ENCODE measurements around the gene CISH.

CISH gene

DNA sequence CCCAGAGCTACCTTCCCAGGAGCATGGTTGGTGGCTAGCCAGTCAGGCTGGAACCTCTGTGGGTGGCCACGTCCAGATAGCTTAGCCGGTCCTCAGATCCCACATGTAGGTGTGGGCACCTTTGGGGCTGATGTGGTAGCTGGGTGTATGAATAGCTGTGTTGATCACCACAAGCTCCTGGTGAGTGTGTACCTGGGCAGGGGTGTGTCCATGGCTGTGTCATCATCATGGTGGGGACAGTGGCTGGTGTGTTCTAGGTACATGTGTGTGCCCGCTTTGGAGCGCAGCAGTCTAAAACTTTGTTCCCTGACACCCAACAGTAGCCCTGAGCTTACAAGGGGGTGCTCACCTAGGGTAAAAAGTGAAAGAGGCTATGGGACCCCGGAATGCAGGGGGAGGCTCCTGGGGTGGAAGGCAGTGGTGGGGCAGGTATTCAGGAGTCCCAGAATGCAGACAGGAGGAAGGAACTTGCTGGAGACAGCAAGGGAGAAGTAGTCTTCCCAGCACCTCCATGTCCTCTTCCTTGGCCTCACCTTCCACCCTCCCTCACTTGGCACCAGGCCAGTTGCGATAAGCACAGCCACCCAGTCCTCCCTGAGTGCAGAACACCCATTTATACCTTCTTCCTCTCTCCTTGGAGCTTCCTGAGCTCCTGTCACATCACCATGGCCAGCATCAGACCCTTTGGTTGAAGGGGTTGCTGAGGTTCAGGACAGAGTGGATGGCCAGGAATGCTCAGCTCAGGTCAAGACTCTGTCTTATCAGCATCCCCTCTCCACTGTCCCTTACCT, 1.2 kb downstream of the CISH start:
- no peak for DNase-seq (ENCODE audit: low spot score)
- Histone ChIP-seq H3K27ac (peak overlapping the region; percentile 82 to 86), H3K4me3 (peak overlapping the region; percentile 79)
- TF ChIP-seq, protein P1, sequence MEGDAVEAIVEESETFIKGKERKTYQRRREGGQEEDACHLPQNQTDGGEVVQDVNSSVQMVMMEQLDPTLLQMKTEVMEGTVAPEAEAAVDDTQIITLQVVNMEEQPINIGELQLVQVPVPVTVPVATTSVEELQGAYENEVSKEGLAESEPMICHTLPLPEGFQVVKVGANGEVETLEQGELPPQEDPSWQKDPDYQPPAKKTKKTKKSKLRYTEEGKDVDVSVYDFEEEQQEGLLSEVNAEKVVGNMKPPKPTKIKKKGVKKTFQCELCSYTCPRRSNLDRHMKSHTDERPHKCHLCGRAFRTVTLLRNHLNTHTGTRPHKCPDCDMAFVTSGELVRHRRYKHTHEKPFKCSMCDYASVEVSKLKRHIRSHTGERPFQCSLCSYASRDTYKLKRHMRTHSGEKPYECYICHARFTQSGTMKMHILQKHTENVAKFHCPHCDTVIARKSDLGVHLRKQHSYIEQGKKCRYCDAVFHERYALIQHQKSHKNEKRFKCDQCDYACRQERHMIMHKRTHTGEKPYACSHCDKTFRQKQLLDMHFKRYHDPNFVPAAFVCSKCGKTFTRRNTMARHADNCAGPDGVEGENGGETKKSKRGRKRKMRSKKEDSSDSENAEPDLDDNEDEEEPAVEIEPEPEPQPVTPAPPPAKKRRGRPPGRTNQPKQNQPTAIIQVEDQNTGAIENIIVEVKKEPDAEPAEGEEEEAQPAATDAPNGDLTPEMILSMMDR (IDR thresholded peaks at IDR 0.05), result no peak

DNA sequence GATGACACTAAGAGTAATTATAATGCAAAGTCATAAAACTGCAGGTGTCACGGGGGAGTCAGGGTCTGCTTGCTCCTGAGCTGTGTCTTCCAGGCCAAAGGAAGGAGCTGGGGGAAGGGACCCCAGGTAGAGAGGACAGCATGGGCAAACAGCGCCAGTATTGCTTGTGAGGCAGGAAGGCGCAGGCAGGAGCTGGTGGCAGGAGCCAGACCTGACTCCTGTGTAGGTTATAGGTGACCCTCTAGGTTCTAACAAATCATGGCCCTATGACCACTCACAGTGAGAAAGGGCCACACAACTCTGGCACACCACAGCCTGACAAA, 1.9 kb downstream of the CISH start:
- peak overlapping the region in 1 of 2 donors; percentile 86 for H3K27ac ChIP-seq
- H3K4me3 ChIP-seq, result peak overlapping the region; percentile 79
- TF ChIP-seq, protein P1 (IDR thresholded peaks at IDR 0.05), result no peak
- DNase-seq (ENCODE audit: low spot score), result no peak

DNA sequence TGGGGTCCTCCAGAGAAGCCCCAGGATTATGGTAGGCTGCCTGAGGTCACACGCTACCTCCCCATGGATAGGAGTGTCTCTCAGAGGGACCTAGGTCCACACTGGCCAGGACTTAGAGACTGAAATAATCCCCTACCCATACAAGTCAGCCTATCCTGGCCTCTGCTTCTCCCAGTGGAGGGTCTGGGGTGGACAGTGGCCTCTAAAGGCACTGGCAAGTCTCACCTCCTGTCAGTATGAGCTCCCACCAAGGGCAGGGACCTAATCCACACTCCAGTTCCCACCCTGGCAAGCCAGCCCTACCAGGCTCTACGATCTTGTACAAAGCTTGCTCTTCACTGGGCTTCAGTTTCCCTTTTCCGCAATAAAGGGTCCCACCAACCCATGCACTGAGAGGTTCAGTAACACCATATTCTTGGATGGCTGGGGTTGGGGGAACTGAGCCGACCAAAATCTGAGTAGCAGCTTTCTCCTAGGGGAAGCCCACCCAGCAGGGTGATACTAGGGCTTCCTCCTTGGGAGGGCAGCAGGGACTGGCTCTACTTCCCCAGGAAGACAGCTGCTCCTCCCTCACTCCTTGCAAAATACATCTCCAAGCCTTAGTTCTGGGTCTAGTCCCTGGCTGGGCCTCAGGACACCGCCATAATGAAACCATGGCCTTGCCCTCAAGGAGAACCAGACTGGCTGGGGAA, 2.4 kb downstream of the CISH start:
- peak overlapping the region in 1 of 2 donors; percentile 86 for H3K27ac ChIP-seq
- no peak for DNase-seq (ENCODE audit: low spot score)

DNA sequence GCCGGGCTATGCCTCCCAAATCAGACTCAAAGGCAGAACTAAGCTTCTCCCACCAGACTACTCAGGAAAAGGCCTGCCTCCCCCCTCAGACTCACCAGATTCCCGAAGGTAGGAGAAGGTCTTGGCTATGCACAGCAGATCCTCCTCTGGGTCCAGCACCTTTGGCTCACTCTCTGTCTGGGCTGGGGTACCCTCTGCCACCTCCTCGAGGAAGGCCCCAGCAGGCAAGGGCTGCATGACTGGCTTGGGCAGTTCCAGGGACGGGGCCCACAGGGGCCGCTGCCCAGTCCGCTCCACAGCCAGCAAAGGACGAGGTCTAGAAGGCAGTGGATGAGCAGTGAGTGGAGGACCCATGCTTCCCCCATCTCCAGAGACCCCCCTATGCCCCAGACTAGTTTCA, 3.3 kb downstream of the CISH start:
- H3K27ac ChIP-seq, result no peak overlapping the region
- TF ChIP-seq, protein P1 (IDR thresholded peaks at IDR 0.05), result no peak
- H3K4me3 ChIP-seq, result no peak overlapping the region
- DNase-seq (ENCODE audit: low spot score), result no peak

More for the DNA sequence above, 2.4 kb downstream of the CISH start:
- peak overlapping the region; percentile 79 for H3K4me3 ChIP-seq
- TF ChIP-seq, protein P1 (IDR thresholded peaks at IDR 0.05), result no peak

DNA sequence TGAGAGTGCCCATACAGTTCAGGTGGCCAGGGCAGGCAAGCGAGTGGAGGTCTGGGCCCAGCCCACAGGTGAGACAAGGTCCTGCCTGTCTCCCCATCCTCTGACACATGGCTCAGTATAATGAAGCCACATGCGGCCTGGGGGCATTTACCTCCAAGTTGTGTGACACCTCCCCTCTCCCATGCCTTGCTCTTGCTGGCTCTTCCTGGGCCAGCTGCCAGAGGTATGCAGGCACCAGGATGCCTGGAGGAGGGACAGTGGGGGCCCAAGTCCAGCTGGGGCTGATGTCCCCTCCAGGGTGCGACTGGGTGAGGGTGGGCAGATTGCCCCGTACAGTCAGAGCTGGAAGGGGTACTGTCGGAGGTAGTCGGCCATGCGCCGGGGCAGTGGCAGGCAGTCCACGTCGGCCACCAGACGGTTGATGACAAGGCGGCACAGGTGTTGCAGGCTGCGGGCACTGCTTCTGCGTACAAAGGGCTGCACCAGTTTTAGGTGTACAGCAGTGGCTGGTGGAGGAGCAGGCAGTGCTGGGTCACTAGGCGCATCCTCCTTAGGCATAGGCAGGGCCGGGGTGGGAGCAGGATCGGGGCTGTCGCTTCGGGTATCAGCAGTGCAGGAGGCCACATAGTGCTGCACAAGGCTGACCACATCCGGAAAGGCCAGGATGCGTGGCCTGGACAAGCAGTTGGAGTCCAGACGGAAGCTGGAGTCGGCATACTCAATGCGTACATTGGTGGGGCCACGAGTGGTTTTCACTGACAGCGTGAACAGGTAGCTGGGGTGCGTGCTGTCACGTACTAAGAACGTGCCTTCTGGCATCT, 4.1 kb downstream of the CISH start:
- no peak overlapping the region for H3K4me3 ChIP-seq
- H3K27ac ChIP-seq, result no peak overlapping the region
- TF ChIP-seq, protein P1 (IDR thresholded peaks at IDR 0.05), result no peak
- DNase-seq (ENCODE audit: low spot score), result no peak

DNA sequence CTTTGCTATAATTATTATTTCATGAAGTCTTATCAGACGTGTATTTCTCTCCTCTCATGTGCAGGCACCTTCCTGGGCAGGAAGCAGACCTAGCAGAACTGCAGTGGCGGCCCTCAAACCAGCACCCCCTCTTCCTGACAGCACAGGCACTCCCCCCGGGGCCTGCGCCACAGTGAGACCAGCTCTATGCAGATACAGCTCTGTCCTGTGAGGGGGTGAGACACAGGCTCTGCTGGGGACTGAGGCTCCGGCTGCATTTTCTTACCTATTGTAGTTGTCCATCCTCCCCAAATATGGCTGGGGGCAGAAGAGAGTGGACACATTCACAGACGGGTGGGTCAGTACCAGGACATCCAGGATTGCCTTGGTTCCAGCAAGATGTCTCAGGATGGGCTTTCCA, 5.0 kb downstream of the CISH start:
- DNase-seq (ENCODE audit: low spot score), result no peak
- H3K4me3 ChIP-seq, result no peak overlapping the region
- TF ChIP-seq, protein P1 (IDR thresholded peaks at IDR 0.05), result no peak
- peak overlapping the region in 1 of 2 donors; percentile 49 for H3K27ac ChIP-seq

Data from coronary artery (tissue), 2 donors.